Hepatocyte (in vitro differentiated cells): ENCODE measurements around the gene KIAA1958.

Experiments used
- EZH2 ChIP-seq: fragments of 200-600 bp; sonication (generic); IDR thresholded peaks from 2 replicates; pipeline ENCODE4 v1.6.1; 2016; ENCODE audit warnings: antibody characterized with exemption, mild to moderate bottlenecking, borderline replicate concordance
- TF ChIP-seq, protein P1 (sequence below): fragments of 200-600 bp; sonication (generic); IDR thresholded peaks from 2 replicates; pipeline ENCODE4 v1.5.1; 2016; ENCODE audit warnings: antibody characterized with exemption, mild to moderate bottlenecking; ENCODE audit not compliant: poor library complexity

DNA sequence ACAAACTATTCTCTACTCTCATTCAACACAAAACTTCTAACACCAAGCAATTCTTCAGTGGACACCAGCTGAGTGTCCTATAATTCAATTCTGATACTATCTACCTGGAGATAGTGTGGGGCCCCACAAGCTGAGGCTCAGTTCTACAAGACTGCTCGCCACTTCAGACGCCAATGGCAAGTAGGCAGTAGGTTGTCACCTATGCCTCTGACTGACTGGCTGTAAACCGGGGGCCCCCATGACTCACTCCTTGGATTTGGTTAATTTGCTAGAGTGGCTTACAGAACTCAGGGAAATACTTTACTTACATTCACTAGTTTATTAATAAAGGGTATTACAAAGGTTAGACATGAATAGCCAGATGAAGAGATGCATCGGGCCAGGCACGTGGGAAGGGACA, 209.8 kb downstream of the KIAA1958 start:
- TF ChIP-seq, protein P1, sequence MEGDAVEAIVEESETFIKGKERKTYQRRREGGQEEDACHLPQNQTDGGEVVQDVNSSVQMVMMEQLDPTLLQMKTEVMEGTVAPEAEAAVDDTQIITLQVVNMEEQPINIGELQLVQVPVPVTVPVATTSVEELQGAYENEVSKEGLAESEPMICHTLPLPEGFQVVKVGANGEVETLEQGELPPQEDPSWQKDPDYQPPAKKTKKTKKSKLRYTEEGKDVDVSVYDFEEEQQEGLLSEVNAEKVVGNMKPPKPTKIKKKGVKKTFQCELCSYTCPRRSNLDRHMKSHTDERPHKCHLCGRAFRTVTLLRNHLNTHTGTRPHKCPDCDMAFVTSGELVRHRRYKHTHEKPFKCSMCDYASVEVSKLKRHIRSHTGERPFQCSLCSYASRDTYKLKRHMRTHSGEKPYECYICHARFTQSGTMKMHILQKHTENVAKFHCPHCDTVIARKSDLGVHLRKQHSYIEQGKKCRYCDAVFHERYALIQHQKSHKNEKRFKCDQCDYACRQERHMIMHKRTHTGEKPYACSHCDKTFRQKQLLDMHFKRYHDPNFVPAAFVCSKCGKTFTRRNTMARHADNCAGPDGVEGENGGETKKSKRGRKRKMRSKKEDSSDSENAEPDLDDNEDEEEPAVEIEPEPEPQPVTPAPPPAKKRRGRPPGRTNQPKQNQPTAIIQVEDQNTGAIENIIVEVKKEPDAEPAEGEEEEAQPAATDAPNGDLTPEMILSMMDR: no peak
- no peak for TF ChIP-seq EZH2
